SK-N-SH treated with all-trans-retinoic acid at 6 μM for 48 hours (cell line): ENCODE data around the gene STARD3.

Source experiments
- ATAC-seq: fragments of 200-7000 bp; cut with Tn5 transposase; 3 replicates; pipeline ENCODE4 v1.9.1; 2020; ENCODE audit warnings: mild to moderate bottlenecking, moderate library complexity
- ARNTL ChIP-seq: fragments of 450-650 bp; formaldehyde crosslinking; IDR thresholded peaks from 2 replicates; pipeline ENCODE4 v1.5.0; 2020; ENCODE audit warnings: low read depth, mild to moderate bottlenecking, moderate library complexity, borderline replicate concordance
- BACH2 ChIP-seq: fragments of 250-450 bp; sonication (Bioruptor Pico); IDR thresholded peaks from 2 replicates; pipeline ENCODE4 v1.9.0; 2021; ENCODE audit warnings: mild to moderate bottlenecking, borderline replicate concordance
- CSDC2 ChIP-seq: fragments of 250-450 bp; sonication (Bioruptor Pico); IDR thresholded peaks from 2 replicates; pipeline ENCODE4 v1.5.0; 2020; ENCODE audit warnings: mild to moderate bottlenecking, moderate library complexity
- ESRRG ChIP-seq: fragments of 250-450 bp; sonication (Bioruptor Pico); IDR thresholded peaks from 2 replicates; pipeline ENCODE4 v1.6.1; 2021; ENCODE audit warnings: mild to moderate bottlenecking
- GLIS3 ChIP-seq: fragments of 250-450 bp; sonication (Bioruptor Pico); IDR thresholded peaks from 2 replicates; pipeline ENCODE4 v1.5.0; 2020; ENCODE audit warnings: mild to moderate bottlenecking, moderate library complexity
- ISL1 ChIP-seq: fragments of 250-450 bp; sonication (Bioruptor Pico); IDR thresholded peaks from 2 replicates; pipeline ENCODE4 v2.1.2; 2022; ENCODE audit warnings: mild to moderate bottlenecking, moderate library complexity
- PPARA ChIP-seq: fragments of 250-450 bp; sonication (Bioruptor Pico); IDR thresholded peaks from 2 replicates; pipeline ENCODE4 v1.5.0; 2020; ENCODE audit warnings: mild to moderate bottlenecking, borderline replicate concordance
- RARB ChIP-seq: fragments of 250-450 bp; sonication (Bioruptor Pico); IDR thresholded peaks from 2 replicates; pipeline ENCODE4 v1.8.0; 2021; ENCODE audit warnings: mild to moderate bottlenecking, moderate library complexity
- SNAI2 ChIP-seq: fragments of 250-450 bp; sonication (Bioruptor Pico); IDR thresholded peaks from 2 replicates; pipeline ENCODE4 v1.5.0; 2020; ENCODE audit warnings: mild to moderate bottlenecking, moderate library complexity
- TCF4 ChIP-seq: fragments of 250-450 bp; sonication (Bioruptor Pico); IDR thresholded peaks from 2 replicates; pipeline ENCODE4 v1.8.0; 2021; ENCODE audit warnings: mild to moderate bottlenecking, moderate library complexity, borderline replicate concordance
- TOX ChIP-seq: fragments of 250-450 bp; sonication (Bioruptor Pico); IDR thresholded peaks from 2 replicates; pipeline ENCODE4 v1.8.0; 2021; ENCODE audit warnings: mild to moderate bottlenecking, moderate library complexity, borderline replicate concordance
- ZFP3 ChIP-seq: fragments of 250-450 bp; sonication (Bioruptor Pico); IDR thresholded peaks from 2 replicates; pipeline ENCODE4 v1.5.0; 2020; ENCODE audit warnings: mild to moderate bottlenecking, moderate library complexity
- ZFP30 ChIP-seq: fragments of 450-650 bp; formaldehyde crosslinking; IDR thresholded peaks from 2 replicates; pipeline ENCODE4 v1.5.0; 2022; ENCODE audit warnings: mild to moderate bottlenecking, moderate library complexity
- ZNF565 ChIP-seq: fragments of 450-650 bp; formaldehyde crosslinking; conservative IDR thresholded peaks from 2 replicates; pipeline ENCODE4 v1.5.0; 2020; ENCODE audit warnings: low read depth, mild to moderate bottlenecking, moderate library complexity
- ZNF70 ChIP-seq: fragments of 450-650 bp; formaldehyde crosslinking; IDR thresholded peaks from 2 replicates; pipeline ENCODE4 v1.5.0; 2020; ENCODE audit warnings: mild to moderate bottlenecking, moderate library complexity
- ZNF8 ChIP-seq: fragments of 450-650 bp; formaldehyde crosslinking; IDR thresholded peaks from 2 replicates; pipeline ENCODE4 v1.5.0; 2020; ENCODE audit warnings: mild to moderate bottlenecking, moderate library complexity
- TF ChIP-seq, protein P1 (sequence below): fragments of 250-450 bp; sonication (Bioruptor Pico); IDR thresholded peaks from 2 replicates; pipeline ENCODE4 v1.8.0; 2021; ENCODE audit warnings: low read depth, mild to moderate bottlenecking, moderate library complexity, borderline replicate concordance
- TF ChIP-seq, protein P2 (sequence below): fragments of 250-450 bp; sonication (Bioruptor Pico); IDR thresholded peaks from 2 replicates; pipeline ENCODE4 v1.5.0; 2020; ENCODE audit warnings: mild to moderate bottlenecking, moderate library complexity
- TF ChIP-seq, protein P3 (sequence below): fragments of 250-450 bp; sonication (Bioruptor Pico); IDR thresholded peaks from 2 replicates; pipeline ENCODE4 v1.5.1; 2021; ENCODE audit warnings: mild to moderate bottlenecking, moderate library complexity
- TF ChIP-seq, protein P4 (sequence below): fragments of 250-450 bp; sonication (Bioruptor Pico); IDR thresholded peaks from 2 replicates; pipeline ENCODE4 v1.8.0; 2020; ENCODE audit warnings: mild to moderate bottlenecking, moderate library complexity, borderline replicate concordance

The STARD3 gene

DNA sequence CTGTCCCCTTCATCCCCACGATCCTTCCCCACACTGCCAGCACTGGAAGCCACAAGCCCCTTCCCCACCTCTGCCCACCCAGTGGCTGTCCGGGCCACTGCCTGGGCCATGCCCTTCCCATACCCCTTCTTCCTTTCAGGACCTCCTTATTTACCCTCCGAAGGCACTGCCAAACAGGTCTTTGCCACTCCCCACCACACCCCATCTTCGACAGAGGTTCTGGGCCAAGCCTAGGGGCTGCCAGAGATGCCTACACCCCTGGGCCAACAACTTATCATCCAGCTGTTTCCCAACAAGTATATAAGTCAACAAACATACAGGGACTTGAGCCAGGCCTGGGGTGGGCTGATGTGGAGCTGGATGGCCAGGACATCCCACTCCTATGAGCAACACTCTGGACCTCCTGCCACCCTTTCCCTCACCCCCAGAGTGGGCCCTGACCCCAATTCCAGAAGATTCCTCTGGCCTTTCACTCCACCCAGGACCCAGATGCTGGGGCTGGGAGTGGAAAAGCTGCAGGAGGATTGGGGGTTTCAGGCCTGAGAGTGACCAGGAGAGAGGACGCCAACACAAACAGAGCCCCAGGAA lies 11.7 kb upstream of the STARD3 start (continued):
- no peak for TF ChIP-seq GLIS3 (CRISPR knock-in tag)
- TF ChIP-seq ISL1: no peak
- no peak for TF ChIP-seq RARB (CRISPR knock-in tag)
- no peak for TF ChIP-seq SNAI2 (CRISPR knock-in tag)
- TF ChIP-seq, protein P1, sequence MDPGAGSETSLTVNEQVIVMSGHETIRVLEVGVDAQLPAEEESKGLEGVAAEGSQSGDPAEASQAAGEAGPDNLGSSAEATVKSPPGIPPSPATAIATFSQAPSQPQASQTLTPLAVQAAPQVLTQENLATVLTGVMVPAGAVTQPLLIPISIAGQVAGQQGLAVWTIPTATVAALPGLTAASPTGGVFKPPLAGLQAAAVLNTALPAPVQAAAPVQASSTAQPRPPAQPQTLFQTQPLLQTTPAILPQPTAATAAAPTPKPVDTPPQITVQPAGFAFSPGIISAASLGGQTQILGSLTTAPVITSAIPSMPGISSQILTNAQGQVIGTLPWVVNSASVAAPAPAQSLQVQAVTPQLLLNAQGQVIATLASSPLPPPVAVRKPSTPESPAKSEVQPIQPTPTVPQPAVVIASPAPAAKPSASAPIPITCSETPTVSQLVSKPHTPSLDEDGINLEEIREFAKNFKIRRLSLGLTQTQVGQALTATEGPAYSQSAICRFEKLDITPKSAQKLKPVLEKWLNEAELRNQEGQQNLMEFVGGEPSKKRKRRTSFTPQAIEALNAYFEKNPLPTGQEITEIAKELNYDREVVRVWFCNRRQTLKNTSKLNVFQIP: no peak
- TF ChIP-seq, all 23 proteins: peak for 0

DNA sequence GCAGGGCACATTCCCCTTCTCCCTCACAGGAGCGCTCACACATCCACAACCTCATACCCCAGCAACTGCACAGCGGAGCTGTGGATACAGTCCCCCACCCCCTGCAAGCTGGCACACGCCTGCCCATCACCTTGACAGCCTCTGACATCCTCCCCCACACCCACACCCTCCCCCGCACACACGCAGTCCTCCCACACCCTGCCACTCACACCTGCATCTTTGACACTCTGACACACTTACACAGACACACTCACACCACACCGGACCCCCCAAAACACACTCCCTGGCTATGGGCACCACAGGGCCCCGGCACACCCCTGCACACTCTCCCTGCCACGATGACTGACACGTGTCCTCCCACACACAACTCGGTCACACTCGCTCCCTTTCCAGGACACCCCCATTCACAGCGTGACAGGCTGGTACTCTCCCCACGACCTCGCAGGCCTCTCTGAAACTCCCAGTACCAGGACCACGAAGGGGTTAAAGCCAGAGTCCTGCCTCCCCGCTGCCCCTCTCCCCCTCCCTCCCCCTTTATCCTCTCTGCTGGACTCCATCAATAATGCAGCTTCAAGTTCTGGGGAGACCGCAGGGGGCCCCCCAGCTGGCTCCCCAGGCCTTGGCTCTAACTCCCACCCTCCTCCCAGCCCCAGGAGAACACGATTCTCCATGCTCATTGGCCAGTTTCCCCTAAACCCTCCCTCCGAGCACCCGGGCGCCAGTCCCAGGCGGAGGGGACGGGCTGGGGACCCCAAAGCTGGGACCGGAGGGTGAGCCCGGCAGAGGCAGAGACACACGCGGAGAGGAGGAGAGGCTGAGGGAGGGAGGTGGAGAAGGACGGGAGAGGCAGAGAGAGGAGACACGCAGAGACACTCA lies 10.5 kb upstream of the STARD3 start, which contains the start of gene PPP1R1B:
PPP1R1B (plus strand) TSS at position 782 of the 876 bp plus-strand sequence. CDS start 441 bp downstream, outside the sequence.
- TF ChIP-seq BACH2 (CRISPR knock-in tag) (no peak), CSDC2 (CRISPR knock-in tag) (no peak), GLIS3 (CRISPR knock-in tag) (no peak), TCF4 (CRISPR knock-in tag) (no peak), ZFP30 (CRISPR knock-in tag) (no peak), ISL1 (no peak), ZNF565 (CRISPR knock-in tag) (no peak), SNAI2 (CRISPR knock-in tag) (no peak), ESRRG (no peak), ZFP3 (CRISPR knock-in tag) (no peak), ZNF8 (CRISPR knock-in tag) (no peak), ARNTL (CRISPR knock-in tag) (no peak), TOX (CRISPR knock-in tag) (no peak), RARB (CRISPR knock-in tag) (no peak), PPARA (CRISPR knock-in tag) (no peak), ZNF70 (CRISPR knock-in tag) (no peak)
- TF ChIP-seq, protein P2, sequence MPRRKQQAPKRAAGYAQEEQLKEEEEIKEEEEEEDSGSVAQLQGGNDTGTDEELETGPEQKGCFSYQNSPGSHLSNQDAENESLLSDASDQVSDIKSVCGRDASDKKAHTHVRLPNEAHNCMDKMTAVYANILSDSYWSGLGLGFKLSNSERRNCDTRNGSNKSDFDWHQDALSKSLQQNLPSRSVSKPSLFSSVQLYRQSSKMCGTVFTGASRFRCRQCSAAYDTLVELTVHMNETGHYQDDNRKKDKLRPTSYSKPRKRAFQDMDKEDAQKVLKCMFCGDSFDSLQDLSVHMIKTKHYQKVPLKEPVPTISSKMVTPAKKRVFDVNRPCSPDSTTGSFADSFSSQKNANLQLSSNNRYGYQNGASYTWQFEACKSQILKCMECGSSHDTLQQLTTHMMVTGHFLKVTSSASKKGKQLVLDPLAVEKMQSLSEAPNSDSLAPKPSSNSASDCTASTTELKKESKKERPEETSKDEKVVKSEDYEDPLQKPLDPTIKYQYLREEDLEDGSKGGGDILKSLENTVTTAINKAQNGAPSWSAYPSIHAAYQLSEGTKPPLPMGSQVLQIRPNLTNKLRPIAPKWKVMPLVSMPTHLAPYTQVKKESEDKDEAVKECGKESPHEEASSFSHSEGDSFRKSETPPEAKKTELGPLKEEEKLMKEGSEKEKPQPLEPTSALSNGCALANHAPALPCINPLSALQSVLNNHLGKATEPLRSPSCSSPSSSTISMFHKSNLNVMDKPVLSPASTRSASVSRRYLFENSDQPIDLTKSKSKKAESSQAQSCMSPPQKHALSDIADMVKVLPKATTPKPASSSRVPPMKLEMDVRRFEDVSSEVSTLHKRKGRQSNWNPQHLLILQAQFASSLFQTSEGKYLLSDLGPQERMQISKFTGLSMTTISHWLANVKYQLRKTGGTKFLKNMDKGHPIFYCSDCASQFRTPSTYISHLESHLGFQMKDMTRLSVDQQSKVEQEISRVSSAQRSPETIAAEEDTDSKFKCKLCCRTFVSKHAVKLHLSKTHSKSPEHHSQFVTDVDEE (CRISPR knock-in tag): no peak
- TF ChIP-seq, protein P3, sequence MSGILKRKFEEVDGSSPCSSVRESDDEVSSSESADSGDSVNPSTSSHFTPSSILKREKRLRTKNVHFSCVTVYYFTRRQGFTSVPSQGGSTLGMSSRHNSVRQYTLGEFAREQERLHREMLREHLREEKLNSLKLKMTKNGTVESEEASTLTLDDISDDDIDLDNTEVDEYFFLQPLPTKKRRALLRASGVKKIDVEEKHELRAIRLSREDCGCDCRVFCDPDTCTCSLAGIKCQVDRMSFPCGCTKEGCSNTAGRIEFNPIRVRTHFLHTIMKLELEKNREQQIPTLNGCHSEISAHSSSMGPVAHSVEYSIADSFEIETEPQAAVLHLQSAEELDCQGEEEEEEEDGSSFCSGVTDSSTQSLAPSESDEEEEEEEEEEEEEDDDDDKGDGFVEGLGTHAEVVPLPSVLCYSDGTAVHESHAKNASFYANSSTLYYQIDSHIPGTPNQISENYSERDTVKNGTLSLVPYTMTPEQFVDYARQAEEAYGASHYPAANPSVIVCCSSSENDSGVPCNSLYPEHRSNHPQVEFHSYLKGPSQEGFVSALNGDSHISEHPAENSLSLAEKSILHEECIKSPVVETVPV (CRISPR knock-in tag): no peak
- TF ChIP-seq, protein P4, sequence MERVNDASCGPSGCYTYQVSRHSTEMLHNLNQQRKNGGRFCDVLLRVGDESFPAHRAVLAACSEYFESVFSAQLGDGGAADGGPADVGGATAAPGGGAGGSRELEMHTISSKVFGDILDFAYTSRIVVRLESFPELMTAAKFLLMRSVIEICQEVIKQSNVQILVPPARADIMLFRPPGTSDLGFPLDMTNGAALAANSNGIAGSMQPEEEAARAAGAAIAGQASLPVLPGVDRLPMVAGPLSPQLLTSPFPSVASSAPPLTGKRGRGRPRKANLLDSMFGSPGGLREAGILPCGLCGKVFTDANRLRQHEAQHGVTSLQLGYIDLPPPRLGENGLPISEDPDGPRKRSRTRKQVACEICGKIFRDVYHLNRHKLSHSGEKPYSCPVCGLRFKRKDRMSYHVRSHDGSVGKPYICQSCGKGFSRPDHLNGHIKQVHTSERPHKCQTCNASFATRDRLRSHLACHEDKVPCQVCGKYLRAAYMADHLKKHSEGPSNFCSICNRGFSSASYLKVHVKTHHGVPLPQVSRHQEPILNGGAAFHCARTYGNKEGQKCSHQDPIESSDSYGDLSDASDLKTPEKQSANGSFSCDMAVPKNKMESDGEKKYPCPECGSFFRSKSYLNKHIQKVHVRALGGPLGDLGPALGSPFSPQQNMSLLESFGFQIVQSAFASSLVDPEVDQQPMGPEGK (CRISPR knock-in tag): no peak
- TF ChIP-seq, protein P1: no peak
- no peak for ATAC-seq
